K562 (cell line): ENCODE measurements around the gene ZNF22. TPM values are rescaled to one million over a fixed set of nuclear protein-coding genes. Genes with fewer than 3 reads are reported as not detected.
A peak's percentile ranks its signal among the peaks of the same experiment; 100 is the strongest.

Experiments
- ATAC-seq: fragments of 200-7000 bp; cut with Tn5 transposase; 3 replicates; pipeline ENCODE4 v1.9.1; 2020; ENCODE audit warnings: moderate library complexity
- BruUV-seq: library from RNA; stranded (reverse); fragments of 400-500 nt; replicated peaks from 2 replicates; lab custom pipeline; 2021; lab: Mats Ljungman, UMichigan
- CTCF ChIA-PET: fragments of 300-600 bp; formaldehyde crosslinking; extraction: SDS; loops from one replicate; lab custom pipeline; 2021; ENCODE audit warnings: low intra/inter-chr PET ratio; lab: Yijun Ruan, JAX
- POLR2A ChIA-PET: fragments of 300-600, 350-650 bp; sonication (Branson Sonifier 250); formaldehyde crosslinking; extraction: SDS; loops from one replicate; lab custom pipeline; 2021; ENCODE audit warnings: antibody characterized with exemption, inconsistent platforms; lab: Yijun Ruan, JAX
- DNase-seq, 4 experiments: peaks; one replicate each; pipeline versions ENCODE4 v3.0.0 to v3.0.0-alpha.2; 2011 to 2018; ENCODE audit warnings: low spot score in 3 of 4, mixed read lengths in 3 of 4; ENCODE audit errors: extremely low read depth in 1 of 4
- FAIRE-seq: peaks from 2 replicates; lab custom pipeline; 2011; peaks lifted over from hg19 to GRCh38; lab: Jason Lieb, UNC
- H2AFZ ChIP-seq: 2 replicates; pipeline ENCODE4 v1.6.0; 2011; ENCODE audit warnings: low read depth, low read length, control low read depth, inconsistent platforms
- H3K27ac ChIP-seq: fragments of 200-600 bp; 3 replicates; pipeline ENCODE4 v1.8.0; 2011; ENCODE audit warnings: low read depth, mild to moderate bottlenecking, control low read depth, inconsistent platforms, low read length, moderate library complexity, mixed read lengths; ENCODE audit errors: extremely low read depth
- H3K27me3 ChIP-seq, 2 experiments: fragments of 300-600 bp in 1 of 2; 2 replicates in 1 of 2; 3 replicates in 1 of 2; pipeline versions ENCODE4 v1.6.0 to v1.8.0; 2011; ENCODE audit warnings: inconsistent platforms in 2 of 2, low read length in 2 of 2, mild to moderate bottlenecking in 1 of 2, mixed read lengths in 1 of 2, moderate library complexity in 1 of 2; ENCODE audit not compliant: control insufficient read depth in 2 of 2, insufficient read depth in 2 of 2
- H3K36me3 ChIP-seq: fragments of 300-600 bp; 3 replicates; pipeline ENCODE4 v1.8.0; 2011; ENCODE audit warnings: mild to moderate bottlenecking, low read length, inconsistent platforms; ENCODE audit not compliant: control insufficient read depth, insufficient read depth
- H3K4me1 ChIP-seq, 2 experiments: fragments of 200-600 bp in 1 of 2; replicated peaks in 1 of 2; 2 replicates in 1 of 2; 3 replicates in 1 of 2; pipeline versions ENCODE4 v1.5.1 to v1.8.0; 2011; ENCODE audit warnings: inconsistent platforms in 2 of 2, low read length in 2 of 2, mild to moderate bottlenecking in 1 of 2, mixed read lengths in 1 of 2, moderate library complexity in 1 of 2; ENCODE audit not compliant: control insufficient read depth in 2 of 2, insufficient read depth in 2 of 2
- H3K4me2 ChIP-seq: 2 replicates; pipeline ENCODE4 v1.6.1; 2011; ENCODE audit warnings: low read length, control low read depth, inconsistent platforms, mixed read lengths; ENCODE audit not compliant: insufficient read depth
- H3K4me3 ChIP-seq: fragments of 200-600 bp; sonication (generic), shearing (Covaris generic); 2 replicates; pipeline ENCODE4 v1.5.1; 2016; ENCODE audit warnings: control low read depth, inconsistent platforms
- H3K79me2 ChIP-seq: fragments of 200-600 bp; 3 replicates; pipeline ENCODE4 v1.8.0; 2011; ENCODE audit warnings: low read length, inconsistent platforms; ENCODE audit not compliant: control insufficient read depth, insufficient read depth
- H3K9ac ChIP-seq, 2 experiments: 2 replicates each; pipeline versions ENCODE4 v1.6.0 to v1.6.1; 2011; ENCODE audit warnings: low read depth in 2 of 2, low read length in 2 of 2, control low read depth in 1 of 2, inconsistent platforms in 1 of 2, mild to moderate bottlenecking in 1 of 2, mixed read lengths in 1 of 2; ENCODE audit not compliant: insufficient read depth in 1 of 2
- H3K9me1 ChIP-seq: one replicate; pipeline ENCODE4 v1.6.0; 2011; ENCODE audit warnings: inconsistent platforms, mild to moderate bottlenecking, low read length, moderate library complexity; ENCODE audit not compliant: control insufficient read depth, insufficient read depth
- H3K9me3 ChIP-seq: replicated peaks from 2 replicates; pipeline ENCODE4 v1.5.1; 2011; ENCODE audit warnings: low read depth, low read length, inconsistent platforms; ENCODE audit not compliant: control insufficient read depth, insufficient read depth
- H4K20me1 ChIP-seq: replicated peaks from 2 replicates; pipeline ENCODE4 v1.6.1; 2011; ENCODE audit warnings: low read length, inconsistent platforms, mixed read lengths; ENCODE audit not compliant: control insufficient read depth, insufficient read depth
- ELF1 ChIP-seq: fragments of 200-800 bp; sonication (Bioruptor generic); IDR thresholded peaks from 2 replicates; pipeline ENCODE4 v1.6.1; 2016; ENCODE audit warnings: missing genetic modification characterization, missing compliant biosample characterization
- PKNOX1 ChIP-seq: fragments of 450-650 bp; IDR thresholded peaks from 2 replicates; pipeline ENCODE4 v1.6.1; 2016
- ZNF512 ChIP-seq: IDR thresholded peaks from 2 replicates; pipeline ENCODE4 v1.6.1; 2016; ENCODE audit warnings: missing genetic modification characterization, missing compliant biosample characterization
- WGBS: fragments of 100-300 bp; shearing (Covaris generic); methylation state at CpG from one replicate; pipeline ENCODE4 v1.1.6; 2016; ENCODE audit warnings: low coverage, mixed read lengths; ENCODE audit not compliant: insufficient coverage; ENCODE audit errors: missing lambda C conversion rate; 5-methylcytosine and 5-hydroxymethylcytosine counted together
- in situ Hi-C: fragments of 300-500 bp; cut with MboI; formaldehyde crosslinking; loops from 4 replicates; pipeline ENCODE4 v1.15.0; 2018; ENCODE audit warnings: inconsistent platforms, mixed read lengths
- intact Hi-C: fragments of 100-400 bp; cut with micrococcal nuclease; formaldehyde crosslinking; loops from 2 replicates; pipeline ENCODE4 v1.14.2; 2022
- polyA plus RNA-seq, 8 experiments: library from polyadenylated mRNA; depleted of rRNA in 4 of 8; stranded (reverse) in 5 of 8; unstranded in 3 of 8; fragments of >200 nt; fragmentation: Nextera tagmentation in 2 of 8; fragmentation: Illumina TruSeq in 1 of 8; extraction: Ambion mirVana in 2 of 8; extraction: Trizol in 1 of 8; gene quantifications; 2 replicates each; pipeline versions ENCODE4 v1.2.1 to v1.2.3, GENCODE V29; 2011 to 2014; ENCODE audit warnings: inconsistent platforms in 1 of 8, missing spikeins in 1 of 8
- total RNA-seq, 7 experiments: library from RNA; depleted of rRNA in 6 of 7; stranded (reverse); fragments of >200 nt in 6 of 7; fragmentation: Illumina TruSeq in 2 of 7; extraction: Trizol in 2 of 7; gene quantifications; 2 replicates each; pipeline versions ENCODE4 v1.2.1 to v1.2.3, GENCODE V29; 2011 to 2021; ENCODE audit warnings: low replicate concordance in 1 of 7

ZNF22 gene
- total and polyA plus RNA-seq, 9 of the 15 experiments (the other 6 are each of a cell fraction or from before 2014, with no cell fraction given), result 36.2 to 98.7 (median 51.2) TPM

GRCh38 chr10:44974082-44974627, 26.6 kb upstream of the ZNF22 start:
- TF ChIP-seq ELF1 (tag) (0 out of 2 replicates have a peak, but pooled peaks have one; percentile 9), PKNOX1 (no peak), ZNF512 (tag) (no peak)
- DNase-seq, result no peak
- Histone ChIP-seq H4K20me1 (no peaks in the 10 kb centered on the region), H3K9ac (peak overlapping the region; percentile 59 to 90), H3K27ac (peak overlapping the region; percentile 51), H3K27me3 (peaks cover 0 to 11% of the 10 kb centered on the region in 2 experiments; a peak in 2 of 5 replicates), H3K79me2 (no peaks in the 10 kb centered on the region), H2AFZ (peak overlapping the region; percentile 98), H3K4me2 (peak overlapping the region; percentile 79), H3K36me3 (no peaks in the 10 kb centered on the region), H3K9me3 (no peaks in the 10 kb centered on the region), H3K4me1 (peaks cover 25 to 44% of the 10 kb centered on the region in 2 experiments), H3K4me3 (peak overlapping the region; percentile 35), H3K9me1 (no peaks in the 10 kb centered on the region)
- peak; percentile 2; the same call in 2 of the 3 replicates for ATAC-seq
- 27% methylated on average over 7 of the region's 7 CpGs for WGBS
- intact Hi-C loops (no loop called here), in situ Hi-C loops (no loop called here)
- CTCF ChIA-PET, result interaction anchor here (0.6 to 3.1 kb wide), 2 partner anchors 17 to 41 kb away, joined by 3 to 32 read pairs; no protein-coding TSS in a partner anchor
- no TSS peak for BruUV-seq
- FAIRE-seq, result no peak
- POLR2A ChIA-PET, result interaction anchor here (0.7 kb wide), 1 partner anchor 10 kb away, joined by 3 read pairs; no protein-coding TSS in a partner anchor
